SHP77 (cell line): ENCODE data around the gene CA7.
"Not testable (repeated sequence)": the region's sequence is repeated elsewhere in the genome, so short reads cannot be mapped to it uniquely, and the experiment has no call there.

ENCODE experiments used
- DNase-seq, 2 experiments: peaks; one replicate each; lab custom pipeline; 2025; lab: John Stamatoyannopoulos, UW

CA7 gene

GRCh38 chr16:66846831-66847230 lies 2.6 kb downstream of the CA7 start:
- DNase-seq: no peak

GRCh38 chr16:66847533-66848067 lies 3.4 kb downstream of the CA7 start:
- no peak for DNase-seq

GRCh38 chr16:66848172-66848571 lies 4.0 kb downstream of the CA7 start:
- DNase-seq: no peak

- no peak for DNase-seq
Measured at GRCh38 chr16:66849021-66849420, 4.8 kb downstream of the CA7 start.

GRCh38 chr16:66849549-66849948 lies 5.3 kb downstream of the CA7 start:
- DNase-seq: no peak

- no peak for DNase-seq
Measured at GRCh38 chr16:66850115-66850815, 6.1 kb downstream of the CA7 start.

GRCh38 chr16:66851166-66851964 lies 7.2 kb downstream of the CA7 start:
- no peak for DNase-seq

- DNase-seq: no peak
Measured at GRCh38 chr16:66853261-66854139, 9.3 kb downstream of the CA7 start.

GRCh38 chr16:66856184-66856730 lies 12.0 kb downstream of the CA7 start:
- no peak for DNase-seq

GRCh38 chr16:66856801-66857200 lies 12.6 kb downstream of the CA7 start:
- no peak for DNase-seq

GRCh38 chr16:66857437-66857836 lies 13.2 kb downstream of the CA7 start:
- DNase-seq: no peak

GRCh38 chr16:66858740-66859396 lies 14.7 kb downstream of the CA7 start:
- DNase-seq: peak; percentile 25 to 53

GRCh38 chr16:66859397-66860068 lies 15.3 kb downstream of the CA7 start:
- DNase-seq: peak in 1 of 2 experiments; percentile 18

GRCh38 chr16:66862023-66862520 lies 17.9 kb downstream of the CA7 start:
- no peak for DNase-seq

GRCh38 chr16:66863707-66864106 lies 19.5 kb downstream of the CA7 start:
- DNase-seq: no peak

GRCh38 chr16:66869424-66869823 lies 25.2 kb downstream of the CA7 start:
- DNase-seq: no peak

- not testable (repeated sequence) for DNase-seq
Measured at GRCh38 chr16:66871363-66871762, 27.1 kb downstream of the CA7 start.

GRCh38 chr16:66871840-66872239 lies 27.6 kb downstream of the CA7 start:
- DNase-seq: no peak

- DNase-seq: no peak
Measured at GRCh38 chr16:66872559-66872942, 28.3 kb downstream of the CA7 start.

- peak; percentile 71 to 80 for DNase-seq
Measured at GRCh38 chr16:66872943-66873684, 28.9 kb downstream of the CA7 start.
